ENCODE measurements around the gene TMX2.

TMX2 gene

GRCh38 chr11:57770793-57771192 lies 58.4 kb downstream of the TMX2 start:
- no peaks in the 10 kb centered on the region for H4K20me1 ChIP-seq (ENCODE audit: insufficient read depth)
- H3K79me2 ChIP-seq (ENCODE audit: insufficient read depth, low read depth) = no peaks in the 10 kb centered on the region
- no peak overlapping the region for H3K4me3 ChIP-seq (IDR thresholded peaks at IDR 0.05; ENCODE audit: insufficient read depth, low read depth, low read length)
- H3K4me2 ChIP-seq = no peak overlapping the region
- no peaks in the 10 kb centered on the region for H3K4me1 ChIP-seq (ENCODE audit: low read depth, poor library complexity, severe bottlenecking)
- TF ChIP-seq, protein P1, sequence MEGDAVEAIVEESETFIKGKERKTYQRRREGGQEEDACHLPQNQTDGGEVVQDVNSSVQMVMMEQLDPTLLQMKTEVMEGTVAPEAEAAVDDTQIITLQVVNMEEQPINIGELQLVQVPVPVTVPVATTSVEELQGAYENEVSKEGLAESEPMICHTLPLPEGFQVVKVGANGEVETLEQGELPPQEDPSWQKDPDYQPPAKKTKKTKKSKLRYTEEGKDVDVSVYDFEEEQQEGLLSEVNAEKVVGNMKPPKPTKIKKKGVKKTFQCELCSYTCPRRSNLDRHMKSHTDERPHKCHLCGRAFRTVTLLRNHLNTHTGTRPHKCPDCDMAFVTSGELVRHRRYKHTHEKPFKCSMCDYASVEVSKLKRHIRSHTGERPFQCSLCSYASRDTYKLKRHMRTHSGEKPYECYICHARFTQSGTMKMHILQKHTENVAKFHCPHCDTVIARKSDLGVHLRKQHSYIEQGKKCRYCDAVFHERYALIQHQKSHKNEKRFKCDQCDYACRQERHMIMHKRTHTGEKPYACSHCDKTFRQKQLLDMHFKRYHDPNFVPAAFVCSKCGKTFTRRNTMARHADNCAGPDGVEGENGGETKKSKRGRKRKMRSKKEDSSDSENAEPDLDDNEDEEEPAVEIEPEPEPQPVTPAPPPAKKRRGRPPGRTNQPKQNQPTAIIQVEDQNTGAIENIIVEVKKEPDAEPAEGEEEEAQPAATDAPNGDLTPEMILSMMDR (conservative IDR thresholded peaks at IDR 0.05; ENCODE audit: low read depth, low read length) = no peak
- no peak overlapping the region for H2AFZ ChIP-seq (ENCODE audit: low read depth)
- H3K27me3 ChIP-seq (ENCODE audit: insufficient read depth, low read depth) = no peaks in the 10 kb centered on the region
- no peak overlapping the region for H3K9ac ChIP-seq
- no peak overlapping the region for H3K27ac ChIP-seq
- no peaks in the 10 kb centered on the region for H3K36me3 ChIP-seq (ENCODE audit: insufficient read depth)

GRCh38 chr11:57771365-57771764 lies 59.0 kb downstream of the TMX2 start:
- no peaks in the 10 kb centered on the region for H4K20me1 ChIP-seq (ENCODE audit: insufficient read depth)
- no peaks in the 10 kb centered on the region for H3K36me3 ChIP-seq (ENCODE audit: insufficient read depth)
- H3K27me3 ChIP-seq (ENCODE audit: insufficient read depth, low read depth) = no peaks in the 10 kb centered on the region
- no peak overlapping the region for H2AFZ ChIP-seq (ENCODE audit: low read depth)
- no peaks in the 10 kb centered on the region for H3K4me1 ChIP-seq (ENCODE audit: low read depth, poor library complexity, severe bottlenecking)
- no peak overlapping the region for H3K4me2 ChIP-seq
- TF ChIP-seq, protein P1 (conservative IDR thresholded peaks at IDR 0.05; ENCODE audit: low read depth, low read length) = no peak
- H3K4me3 ChIP-seq (IDR thresholded peaks at IDR 0.05; ENCODE audit: insufficient read depth, low read depth, low read length) = no peak overlapping the region
- no peak overlapping the region for H3K27ac ChIP-seq
- no peak overlapping the region for H3K9ac ChIP-seq
- no peaks in the 10 kb centered on the region for H3K79me2 ChIP-seq (ENCODE audit: insufficient read depth, low read depth)

- no peak overlapping the region for H3K9ac ChIP-seq
- H3K4me2 ChIP-seq = no peak overlapping the region
- no peak overlapping the region for H2AFZ ChIP-seq (ENCODE audit: low read depth)
These were observed 60.2 kb downstream of the TMX2 start for GRCh38 chr11:57772562-57772961.

DNA sequence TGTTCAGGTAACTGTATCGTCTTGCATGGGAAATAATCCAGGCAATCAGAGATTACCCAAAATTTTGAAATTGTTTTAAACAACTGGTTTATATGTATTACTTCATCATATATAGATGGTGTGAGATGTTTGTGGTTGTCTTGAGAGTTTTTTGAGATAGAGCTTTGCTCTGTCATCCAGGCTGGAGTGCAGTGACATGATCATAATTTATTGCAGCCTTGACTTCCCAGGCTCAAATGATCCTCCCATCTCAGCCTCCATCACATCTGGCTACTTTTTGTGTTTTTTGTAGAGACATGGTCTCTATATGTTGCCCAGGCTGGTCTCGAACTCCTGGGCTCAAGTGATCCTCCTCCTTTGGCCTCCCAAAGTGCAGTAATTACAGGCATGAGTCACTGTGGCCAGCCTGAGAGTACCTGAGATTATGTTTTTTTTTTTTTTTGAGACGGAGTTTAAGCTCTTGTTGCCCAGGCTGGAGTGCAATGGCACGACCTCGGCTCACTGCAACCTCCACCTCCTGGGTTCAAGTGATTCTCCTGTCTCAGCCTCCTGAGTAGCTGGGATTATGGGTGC lies 60.7 kb downstream of the TMX2 start:
- no peaks in the 10 kb centered on the region for H3K27me3 ChIP-seq (ENCODE audit: insufficient read depth, low read depth)
- TF ChIP-seq, protein P1 (conservative IDR thresholded peaks at IDR 0.05; ENCODE audit: low read depth, low read length) = no peak
- no peaks in the 10 kb centered on the region for H3K4me1 ChIP-seq (ENCODE audit: low read depth, poor library complexity, severe bottlenecking)
- H3K36me3 ChIP-seq (ENCODE audit: insufficient read depth) = no peaks in the 10 kb centered on the region
- no peak overlapping the region for H3K4me3 ChIP-seq (IDR thresholded peaks at IDR 0.05; ENCODE audit: insufficient read depth, low read depth, low read length)
- H4K20me1 ChIP-seq (ENCODE audit: insufficient read depth) = no peaks in the 10 kb centered on the region
- no peaks in the 10 kb centered on the region for H3K79me2 ChIP-seq (ENCODE audit: insufficient read depth, low read depth)
- no peak overlapping the region for H3K27ac ChIP-seq
- no peak overlapping the region for H3K9ac ChIP-seq
- H2AFZ ChIP-seq (ENCODE audit: low read depth) = no peak overlapping the region
- no peak overlapping the region for H3K4me2 ChIP-seq

More at GRCh38 chr11:57772562-57772961, 60.2 kb downstream of the TMX2 start:
- no peaks in the 10 kb centered on the region for H3K4me1 ChIP-seq (ENCODE audit: low read depth, poor library complexity, severe bottlenecking)
- no peak overlapping the region for H3K27ac ChIP-seq
- H4K20me1 ChIP-seq (ENCODE audit: insufficient read depth) = no peaks in the 10 kb centered on the region
- no peaks in the 10 kb centered on the region for H3K27me3 ChIP-seq (ENCODE audit: insufficient read depth, low read depth)
- H3K36me3 ChIP-seq (ENCODE audit: insufficient read depth) = no peaks in the 10 kb centered on the region
- H3K79me2 ChIP-seq (ENCODE audit: insufficient read depth, low read depth) = no peaks in the 10 kb centered on the region
- no peak overlapping the region for H3K4me3 ChIP-seq (IDR thresholded peaks at IDR 0.05; ENCODE audit: insufficient read depth, low read depth, low read length)
- TF ChIP-seq, protein P1 (conservative IDR thresholded peaks at IDR 0.05; ENCODE audit: low read depth, low read length) = no peak

Data from KMS-11 (cell line).